Activated CD4-positive, alpha-beta T cell treated with anti-CD3 and anti-CD28 coated beads, Interleukin-2, amount 10 ng/mL, durations not matched to agents 7 days and 5 days (primary cell): ENCODE data around the gene C16orf82. TPM values are rescaled to one million over a fixed set of nuclear protein-coding genes. Genes with fewer than 3 reads are reported as not detected.
A peak's percentile ranks its signal among the peaks of the same experiment; 100 is the strongest.

ENCODE experiments used
- CTCF ChIA-PET: fragments of 350-600 bp; sonication (Branson Sonifier 250); formaldehyde crosslinking; loops from one replicate; lab custom pipeline; 2021; ENCODE audit warnings: antibody characterized with exemption; lab: Charles Lee
- POLR2A ChIA-PET: fragments of 350-600 bp; sonication (Branson Sonifier 250); formaldehyde crosslinking; loops from one replicate; lab custom pipeline; 2021; ENCODE audit warnings: antibody characterized with exemption; lab: Charles Lee
- DNase-seq: peaks from one replicate; pipeline ENCODE4 v3.0.0-alpha.2; 2020
- H3K27ac Mint-ChIP-seq: one replicate; pipeline ENCODE4 v1.8.0; 2021; ENCODE audit warnings: mild to moderate bottlenecking, moderate library complexity, mixed read lengths
- H3K27me3 Mint-ChIP-seq: one replicate; pipeline ENCODE4 v1.8.0; 2021; ENCODE audit warnings: mixed read lengths
- H3K36me3 Mint-ChIP-seq: one replicate; pipeline ENCODE4 v1.8.0; 2021; ENCODE audit warnings: low read depth, mixed read lengths
- H3K4me1 Mint-ChIP-seq: one replicate; pipeline ENCODE4 v1.8.0; 2021; ENCODE audit warnings: mixed read lengths
- H3K4me3 Mint-ChIP-seq: one replicate; pipeline ENCODE4 v1.8.0; 2021; ENCODE audit warnings: mild to moderate bottlenecking, moderate library complexity, mixed read lengths
- H3K9me3 Mint-ChIP-seq: one replicate; pipeline ENCODE4 v1.8.0; 2021; ENCODE audit warnings: mixed read lengths
- total RNA-seq, 2 experiments: library from RNA; stranded (reverse); gene quantifications; one replicate each; pipeline ENCODE4 v1.2.3, GENCODE V29; 2021

Gene C16orf82
- total RNA-seq, 2 experiments from 2014 or later = not detected

DNA sequence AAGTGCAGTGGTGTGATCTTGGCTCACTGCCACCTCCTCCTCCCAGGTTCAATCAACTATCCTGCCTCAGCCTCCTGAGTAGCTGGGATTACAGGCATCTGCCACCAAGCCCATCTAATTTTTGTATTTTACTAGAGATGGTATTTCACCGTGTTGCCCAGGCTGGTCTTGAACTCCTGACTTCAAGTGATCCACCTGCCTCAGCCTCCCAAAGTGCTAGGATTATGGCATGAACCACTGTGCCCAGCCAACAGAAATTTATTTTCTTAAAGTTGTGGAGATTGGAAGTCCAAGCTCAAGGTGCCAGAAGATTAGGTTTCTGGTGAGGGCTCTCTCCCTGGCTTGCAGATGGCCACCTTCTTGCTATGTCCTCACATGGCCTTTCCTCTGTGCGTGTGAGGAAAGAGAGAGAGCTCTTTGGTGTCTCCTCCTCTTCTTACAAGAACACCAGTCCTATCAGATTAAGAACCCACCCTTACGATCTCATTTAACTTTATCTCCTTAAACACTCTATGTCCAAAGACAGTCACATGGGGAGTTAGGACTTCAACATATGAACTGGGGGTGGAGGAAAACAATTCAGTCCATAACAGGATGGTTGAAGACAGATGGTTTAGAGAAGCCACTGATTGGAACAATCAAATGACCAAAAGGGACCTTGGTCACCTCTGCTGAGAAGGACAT, 31.8 kb downstream of the C16orf82 start:
- ChIA-PET CTCF (no interaction called here), POLR2A (no interaction called here)
- Mint-ChIP-seq H3K9me3 (no peaks in the 10 kb centered on the region), H3K4me1 (no peaks in the 10 kb centered on the region), H3K27ac (no peak overlapping the region), H3K36me3 (no peaks in the 10 kb centered on the region), H3K27me3 (peaks cover 9% of the 10 kb centered on the region), H3K4me3 (no peak overlapping the region)
- DNase-seq = no peak

DNA sequence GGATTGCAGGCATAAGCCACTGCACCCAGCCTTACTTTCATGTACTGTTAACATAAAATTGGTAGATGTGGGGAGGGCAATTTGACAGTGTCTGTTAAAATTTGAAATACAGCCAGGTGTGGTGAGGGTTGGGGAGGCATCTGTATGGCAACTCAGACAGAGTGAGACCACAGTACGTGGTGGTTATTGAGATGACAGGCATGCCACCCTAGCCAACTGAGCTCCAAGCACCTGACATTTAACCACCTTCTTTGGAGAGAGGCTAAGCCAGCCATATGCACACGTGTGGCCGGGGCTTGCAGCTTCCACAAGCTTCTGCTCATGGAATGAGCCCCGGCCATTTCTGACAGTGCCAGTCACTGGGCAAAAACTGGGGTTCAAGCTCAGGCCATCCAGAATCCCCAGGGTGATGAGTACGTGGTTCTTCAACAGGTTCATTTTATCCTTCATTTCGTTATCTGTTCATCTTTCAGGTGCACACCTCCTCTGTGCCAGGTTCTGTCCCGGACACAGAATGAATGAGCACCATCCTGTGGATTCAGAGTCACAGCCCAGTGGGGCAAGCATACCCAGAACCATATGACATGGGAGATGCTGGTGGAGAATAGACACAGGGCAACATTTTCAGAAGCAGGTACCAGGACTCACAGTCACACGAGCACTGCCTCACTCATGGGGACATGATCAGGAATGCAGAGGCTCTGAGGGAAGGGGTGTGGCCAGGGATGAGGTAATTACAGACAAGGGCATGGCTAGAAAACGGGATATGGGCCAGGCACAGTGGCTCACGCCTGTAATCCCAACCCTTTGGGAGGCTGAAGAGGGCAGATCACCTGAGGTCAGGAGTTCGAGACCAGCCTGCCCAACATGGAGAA, 36.2 kb downstream of the C16orf82 start:
- Mint-ChIP-seq H3K36me3 (no peaks in the 10 kb centered on the region), H3K4me3 (no peak overlapping the region), H3K4me1 (no peaks in the 10 kb centered on the region), H3K27ac (no peak overlapping the region), H3K9me3 (no peaks in the 10 kb centered on the region), H3K27me3 (no peaks in the 10 kb centered on the region)
- DNase-seq = no peak
- ChIA-PET POLR2A (no interaction called here), CTCF (interaction anchor here (0.6 kb wide), 1 partner anchor 28 kb away, joined by 5 read pairs; no protein-coding TSS in a partner anchor)

DNA sequence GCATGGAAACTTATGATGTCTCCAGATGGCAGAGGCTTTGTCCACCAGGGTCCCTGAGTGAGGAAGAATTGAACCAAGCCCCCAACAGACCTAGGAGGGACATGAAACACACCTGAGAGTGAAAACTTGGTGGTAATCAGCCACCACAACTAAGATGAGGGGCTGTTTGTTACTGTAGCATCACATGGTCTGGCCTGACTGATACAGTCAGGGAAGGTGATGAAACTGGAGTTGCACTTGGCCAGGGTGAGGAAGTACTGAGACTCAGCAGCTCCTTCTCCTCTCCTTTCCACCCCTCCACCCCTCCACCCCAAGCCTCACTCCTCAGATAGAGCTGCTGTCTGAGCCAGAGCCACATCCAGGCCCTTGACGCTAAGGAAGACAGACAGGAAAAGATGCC, 37.2 kb downstream of the C16orf82 start:
- H3K9me3 Mint-ChIP-seq = no peaks in the 10 kb centered on the region
- H3K36me3 Mint-ChIP-seq = no peaks in the 10 kb centered on the region
- CTCF ChIA-PET = no interaction called here
- H3K27ac Mint-ChIP-seq = no peak overlapping the region
- H3K4me3 Mint-ChIP-seq = no peak overlapping the region
- no peak for DNase-seq
- H3K4me1 Mint-ChIP-seq = peaks cover under 1% of the 10 kb centered on the region
- POLR2A ChIA-PET = no interaction called here
- no peaks in the 10 kb centered on the region for H3K27me3 Mint-ChIP-seq

- POLR2A ChIA-PET = no interaction called here
- CTCF ChIA-PET = no interaction called here
- Mint-ChIP-seq H3K36me3 (no peaks in the 10 kb centered on the region), H3K4me1 (peaks cover 4% of the 10 kb centered on the region), H3K27me3 (no peaks in the 10 kb centered on the region), H3K4me3 (no peak overlapping the region), H3K27ac (no peak overlapping the region), H3K9me3 (no peaks in the 10 kb centered on the region)
- DNase-seq = no peak
Observed at GRCh38 chr16:27106305-27106704, 39.6 kb downstream of the C16orf82 start.

GRCh38 chr16:27107185-27107592, 40.5 kb downstream of the C16orf82 start:
- no peaks in the 10 kb centered on the region for H3K36me3 Mint-ChIP-seq
- H3K27ac Mint-ChIP-seq = no peak overlapping the region
- no peak overlapping the region for H3K4me3 Mint-ChIP-seq
- H3K27me3 Mint-ChIP-seq = no peaks in the 10 kb centered on the region
- CTCF ChIA-PET = no interaction called here
- no peak for DNase-seq
- POLR2A ChIA-PET = no interaction called here
- H3K9me3 Mint-ChIP-seq = no peaks in the 10 kb centered on the region
- H3K4me1 Mint-ChIP-seq = peaks cover 4% of the 10 kb centered on the region

DNA sequence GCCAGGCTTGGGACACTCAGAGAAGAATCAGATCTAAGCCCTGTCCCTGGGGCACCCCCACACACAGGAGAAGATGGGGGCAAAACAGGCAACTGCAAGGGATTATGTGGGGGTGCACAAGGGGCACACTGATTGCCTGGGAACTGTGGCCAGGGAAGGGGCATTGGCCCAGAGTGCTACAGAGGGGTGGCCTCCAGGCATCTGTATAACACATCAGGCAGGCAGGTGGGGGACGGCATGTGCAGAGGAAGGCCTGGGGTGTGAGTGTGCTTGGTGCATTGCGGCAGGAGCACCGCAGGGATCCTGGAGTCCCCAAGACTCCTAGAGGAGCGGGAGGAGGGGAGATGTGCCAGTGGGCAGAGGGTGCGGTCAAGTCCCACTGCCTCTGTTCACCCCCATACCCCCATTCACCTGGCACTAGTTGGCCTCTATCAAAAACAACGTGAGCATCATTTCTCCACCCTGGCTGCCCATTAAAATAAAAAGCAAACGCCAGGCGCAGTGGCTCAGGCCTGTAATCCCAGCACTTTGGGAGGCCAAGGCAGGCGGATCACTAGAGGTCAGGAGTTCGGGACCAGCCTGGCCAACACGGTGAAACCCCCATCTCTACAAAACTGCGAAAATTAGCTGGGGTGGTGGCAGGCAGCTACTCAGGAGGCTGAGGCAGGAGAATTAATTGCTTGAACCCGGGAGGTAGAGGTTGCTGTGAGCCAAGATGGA, 41.5 kb downstream of the C16orf82 start:
- DNase-seq = no peak
- H3K4me1 Mint-ChIP-seq = peaks cover 4% of the 10 kb centered on the region
- no peaks in the 10 kb centered on the region for H3K9me3 Mint-ChIP-seq
- H3K27ac Mint-ChIP-seq = no peak overlapping the region
- no peaks in the 10 kb centered on the region for H3K36me3 Mint-ChIP-seq
- ChIA-PET CTCF (no interaction called here), POLR2A (no interaction called here)
- no peak overlapping the region for H3K4me3 Mint-ChIP-seq
- H3K27me3 Mint-ChIP-seq = no peaks in the 10 kb centered on the region

DNA sequence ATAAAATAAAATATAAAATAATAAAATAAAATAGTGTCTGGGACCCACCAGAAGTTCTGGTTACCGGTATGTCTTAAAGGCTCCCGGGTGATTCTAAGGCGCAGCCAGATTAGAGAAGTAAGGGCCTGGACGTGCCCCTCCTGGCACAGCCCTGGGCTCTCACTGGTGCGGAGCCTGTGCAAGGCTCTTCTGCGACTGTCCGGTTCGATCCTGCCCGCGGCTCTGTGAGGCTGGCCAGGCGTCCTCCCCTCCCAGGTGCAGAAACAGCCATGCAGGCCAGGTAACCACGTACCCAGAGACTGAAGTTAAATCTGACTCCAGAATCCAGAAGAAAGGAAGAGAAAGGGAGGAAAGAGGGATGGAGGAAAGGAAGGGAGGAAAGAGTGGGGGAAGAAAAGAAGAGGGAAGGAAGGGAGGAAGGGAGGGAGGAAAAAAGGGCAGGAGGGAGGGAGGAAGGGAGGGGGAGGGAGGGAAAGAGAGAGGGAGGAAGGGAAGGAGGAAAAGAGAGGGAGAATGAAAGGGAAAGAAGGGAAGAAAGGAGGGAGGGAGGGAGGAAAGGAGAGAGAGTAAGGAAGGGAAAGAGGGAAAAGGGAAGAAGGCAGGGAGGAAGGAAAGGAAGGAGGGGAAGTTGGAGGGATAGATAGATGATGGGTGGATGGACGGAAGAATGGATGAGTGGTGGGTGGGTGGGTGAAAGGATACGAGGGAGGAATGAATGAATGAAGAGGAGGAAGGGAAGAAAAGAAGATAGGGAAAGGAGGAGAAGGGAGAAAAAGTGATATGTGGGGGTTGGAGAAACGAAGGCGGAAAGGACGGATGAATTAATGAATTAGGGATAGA, 42.3 kb downstream of the C16orf82 start:
- ChIA-PET POLR2A (no interaction called here), CTCF (interaction anchor here (0.6 to 1.5 kb wide), 5 partner anchors 9 to 255 kb away, joined by 3 to 8 read pairs (median 4); no protein-coding TSS in a partner anchor)
- no peaks in the 10 kb centered on the region for H3K27me3 Mint-ChIP-seq
- H3K27ac Mint-ChIP-seq = no peak overlapping the region
- H3K36me3 Mint-ChIP-seq = no peaks in the 10 kb centered on the region
- no peaks in the 10 kb centered on the region for H3K9me3 Mint-ChIP-seq
- peak overlapping the region; percentile 31 for H3K4me3 Mint-ChIP-seq
- H3K4me1 Mint-ChIP-seq = peaks cover 4% of the 10 kb centered on the region
- DNase-seq = no peak

- CTCF ChIA-PET = interaction anchor here (0.6 to 1.5 kb wide), 8 partner anchors 8 to 347 kb away, joined by 3 to 8 read pairs (median 4); partner anchors contain the start of gene KDM8
- POLR2A ChIA-PET = no interaction called here
- no peaks in the 10 kb centered on the region for H3K9me3 Mint-ChIP-seq
- H3K36me3 Mint-ChIP-seq = no peaks in the 10 kb centered on the region
- peaks cover 4% of the 10 kb centered on the region for H3K4me1 Mint-ChIP-seq
- peak overlapping the region; percentile 31 for H3K4me3 Mint-ChIP-seq
- DNase-seq = peak; percentile 70
- H3K27ac Mint-ChIP-seq = no peak overlapping the region
- H3K27me3 Mint-ChIP-seq = no peaks in the 10 kb centered on the region
Observed at GRCh38 chr16:27109666-27110523, 43.2 kb downstream of the C16orf82 start.

DNA sequence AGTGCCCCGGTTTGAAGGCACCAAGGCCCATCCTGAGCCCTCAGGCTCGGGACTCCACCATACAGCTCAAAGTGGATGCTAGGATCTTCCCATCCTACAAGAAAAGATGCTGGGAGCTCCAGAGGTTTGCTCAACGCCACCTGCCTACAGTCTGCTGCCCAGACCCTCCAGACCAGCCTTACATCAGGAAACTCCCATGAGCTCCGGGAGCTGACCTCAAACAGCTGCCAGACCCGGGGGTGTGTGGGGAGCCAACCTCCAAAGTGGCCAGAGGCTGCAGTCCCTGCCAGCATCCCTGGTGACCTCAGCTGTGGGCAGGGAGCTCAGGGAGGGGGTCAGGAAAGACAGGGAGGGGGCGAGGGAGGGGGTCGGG, 43.8 kb downstream of the C16orf82 start:
- H3K27me3 Mint-ChIP-seq = no peaks in the 10 kb centered on the region
- DNase-seq = no peak
- no peak overlapping the region for H3K27ac Mint-ChIP-seq
- no peaks in the 10 kb centered on the region for H3K36me3 Mint-ChIP-seq
- H3K4me1 Mint-ChIP-seq = peaks cover 4% of the 10 kb centered on the region
- ChIA-PET POLR2A (no interaction called here), CTCF (interaction anchor here (0.9 to 1.5 kb wide), 5 partner anchors 11 to 346 kb away, joined by 3 to 8 read pairs (median 4); partner anchors contain the start of gene KDM8)
- no peaks in the 10 kb centered on the region for H3K9me3 Mint-ChIP-seq
- H3K4me3 Mint-ChIP-seq = no peak overlapping the region

DNA sequence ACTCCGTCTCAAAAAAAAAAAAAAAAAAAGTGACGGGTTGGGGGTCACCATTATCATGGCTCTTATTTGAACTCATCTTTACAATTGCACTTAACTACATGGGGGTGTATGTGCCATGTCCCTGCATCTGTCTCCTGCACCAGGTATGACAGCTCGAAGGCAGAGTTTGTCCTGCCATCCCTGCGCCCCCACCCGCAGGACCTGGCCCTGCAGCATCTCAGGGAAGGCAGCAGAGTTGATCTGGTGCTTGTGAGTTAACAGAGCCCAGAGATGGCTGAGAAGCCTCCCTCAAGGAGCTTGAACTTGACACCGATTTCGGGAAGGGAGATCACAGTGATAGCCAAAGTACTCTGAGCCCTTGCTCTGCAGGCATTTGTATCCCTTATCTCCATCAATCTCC, 44.8 kb downstream of the C16orf82 start:
- H3K4me1 Mint-ChIP-seq = peaks cover 4% of the 10 kb centered on the region
- peaks cover 3% of the 10 kb centered on the region for H3K27me3 Mint-ChIP-seq
- no peak for DNase-seq
- CTCF ChIA-PET = no interaction called here
- H3K9me3 Mint-ChIP-seq = peaks cover 5% of the 10 kb centered on the region
- H3K27ac Mint-ChIP-seq = no peak overlapping the region
- POLR2A ChIA-PET = no interaction called here
- H3K4me3 Mint-ChIP-seq = no peak overlapping the region
- no peaks in the 10 kb centered on the region for H3K36me3 Mint-ChIP-seq

DNA sequence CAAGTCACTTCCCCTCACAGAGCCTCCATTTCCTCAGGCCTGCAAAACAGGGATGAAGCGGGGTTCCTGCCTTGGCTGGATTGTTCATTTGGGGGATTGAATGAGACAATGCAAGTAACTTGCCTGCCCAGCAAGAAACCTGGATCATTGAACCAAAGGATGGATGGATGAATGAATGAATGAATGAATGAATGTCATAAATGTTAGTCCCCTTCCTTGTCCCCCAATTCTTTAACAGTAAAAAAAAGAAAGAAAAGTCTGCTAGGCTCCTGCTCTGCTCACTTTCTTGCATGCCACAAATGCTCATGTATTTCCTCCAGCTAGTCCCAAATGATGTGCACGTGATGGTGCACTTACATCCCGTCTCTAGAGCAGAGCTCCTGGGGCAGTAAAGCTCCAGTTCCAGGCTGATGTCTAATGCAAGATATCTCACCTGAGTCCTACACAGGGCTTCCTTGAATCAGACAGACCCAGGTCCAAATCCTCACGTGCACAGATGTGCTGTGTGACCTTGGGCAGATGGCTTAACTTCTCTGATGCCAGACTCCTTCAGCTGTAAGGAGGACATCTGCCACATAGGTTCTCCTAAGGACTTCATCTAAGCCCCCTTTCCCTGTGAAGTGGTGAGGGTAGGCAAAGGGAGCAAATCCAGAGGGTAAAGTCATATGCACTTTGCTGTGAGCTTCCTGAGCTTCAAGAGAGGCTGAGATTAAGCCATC, 45.5 kb downstream of the C16orf82 start:
- Mint-ChIP-seq H3K36me3 (no peaks in the 10 kb centered on the region), H3K4me3 (no peak overlapping the region)
- POLR2A ChIA-PET = interaction anchor here (0.6 kb wide), 1 partner anchor 379 kb away, joined by 7 read pairs; no protein-coding TSS in a partner anchor

More for the DNA sequence above, 45.5 kb downstream of the C16orf82 start:
- CTCF ChIA-PET = interaction anchor here (0.7 kb wide), 1 partner anchor 537 kb away, joined by 3 read pairs; no protein-coding TSS in a partner anchor
- Mint-ChIP-seq H3K4me1 (peaks cover 4% of the 10 kb centered on the region), H3K27me3 (peaks cover 3% of the 10 kb centered on the region), H3K27ac (no peak overlapping the region), H3K9me3 (peaks cover 5% of the 10 kb centered on the region)
- no peak for DNase-seq
